HG02610 (cell line): ENCODE measurements around the gene MICAL2.

ENCODE experiments used
- ATAC-seq: cut with Tn5 transposase; IDR thresholded peaks from one replicate; pipeline ENCODE4 v1.9.1; 2021; ENCODE audit warnings: mild to moderate bottlenecking, moderate library complexity; ENCODE audit not compliant: unreplicated experiment

The MICAL2 gene

DNA sequence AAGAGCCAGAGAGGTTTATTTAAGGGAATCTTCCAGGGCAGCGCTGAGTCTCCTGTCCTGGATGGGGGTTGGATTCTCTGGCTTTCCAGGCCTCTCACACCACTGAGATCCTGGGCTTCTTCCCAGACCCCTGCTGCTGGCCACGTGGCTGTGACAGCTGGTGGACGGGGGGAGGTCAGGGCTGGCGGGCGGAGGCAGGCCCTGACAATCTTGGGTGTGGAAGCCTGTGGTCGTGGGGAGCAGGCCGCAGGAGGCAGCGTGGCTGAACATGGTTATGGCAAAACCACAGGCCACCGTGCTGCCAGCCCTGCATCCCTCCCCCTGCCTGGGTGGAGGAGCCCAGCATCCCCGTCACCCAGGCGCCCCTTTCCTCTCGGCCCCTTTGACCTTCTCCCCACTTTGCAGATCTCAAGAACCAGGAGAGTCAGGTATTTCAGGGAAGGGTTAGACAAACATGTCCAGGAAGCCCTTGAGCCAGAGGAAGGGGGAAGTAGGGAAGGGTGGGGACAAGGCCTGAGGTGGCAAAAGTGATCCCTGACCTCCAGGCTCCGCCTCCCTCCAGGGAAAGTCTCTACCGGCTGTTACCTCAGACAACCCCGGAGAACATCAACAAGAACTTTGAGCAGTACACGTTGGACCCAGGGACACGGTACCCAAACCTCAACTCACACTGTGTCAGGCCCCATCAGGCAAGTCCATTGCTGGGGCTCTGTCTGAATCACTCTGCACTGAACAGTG lies 111.8 kb downstream of the MICAL2 start:
- ATAC-seq: no peak

GRCh38 chr11:12223771-12224536 lies 113.6 kb downstream of the MICAL2 start:
- no peak for ATAC-seq

DNA sequence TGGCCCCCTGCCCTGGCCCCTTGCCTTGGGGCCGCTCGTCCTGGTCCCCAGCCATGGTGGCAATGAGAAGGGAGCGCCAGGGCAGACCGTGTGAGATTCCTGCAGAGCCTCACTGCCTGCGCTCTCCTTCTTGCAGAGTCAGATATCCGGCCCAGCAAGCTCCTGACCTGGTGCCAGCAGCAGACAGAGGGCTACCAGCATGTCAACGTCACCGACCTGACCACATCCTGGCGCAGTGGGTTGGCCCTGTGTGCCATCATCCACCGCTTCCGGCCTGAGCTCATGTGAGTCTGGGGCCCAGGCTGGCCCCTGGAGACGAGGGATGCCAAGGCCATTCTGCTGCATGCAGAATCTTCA lies 114.1 kb downstream of the MICAL2 start:
- ATAC-seq: peak; percentile 96

GRCh38 chr11:12225046-12225739 lies 114.8 kb downstream of the MICAL2 start:
- ATAC-seq: no peak

DNA sequence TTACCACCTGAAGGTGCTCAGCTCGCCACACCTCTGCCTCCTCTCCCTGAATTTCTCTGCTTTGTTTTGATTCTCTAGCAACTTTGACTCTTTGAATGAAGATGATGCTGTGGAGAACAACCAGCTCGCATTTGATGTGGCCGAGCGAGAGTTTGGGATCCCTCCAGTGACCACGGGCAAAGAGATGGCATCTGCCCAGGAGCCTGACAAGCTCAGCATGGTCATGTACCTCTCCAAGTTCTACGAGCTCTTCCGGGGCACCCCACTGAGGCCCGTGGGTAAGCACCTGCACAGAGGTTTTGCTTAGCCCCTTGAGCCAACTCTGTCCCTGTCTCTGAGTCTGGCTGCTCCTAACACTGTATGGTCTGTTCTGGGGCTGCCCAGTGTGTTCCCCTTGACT lies 115.7 kb downstream of the MICAL2 start:
- no peak for ATAC-seq

- no peak for ATAC-seq
Observed at GRCh38 chr11:12229450-12230229, 119.2 kb downstream of the MICAL2 start.

DNA sequence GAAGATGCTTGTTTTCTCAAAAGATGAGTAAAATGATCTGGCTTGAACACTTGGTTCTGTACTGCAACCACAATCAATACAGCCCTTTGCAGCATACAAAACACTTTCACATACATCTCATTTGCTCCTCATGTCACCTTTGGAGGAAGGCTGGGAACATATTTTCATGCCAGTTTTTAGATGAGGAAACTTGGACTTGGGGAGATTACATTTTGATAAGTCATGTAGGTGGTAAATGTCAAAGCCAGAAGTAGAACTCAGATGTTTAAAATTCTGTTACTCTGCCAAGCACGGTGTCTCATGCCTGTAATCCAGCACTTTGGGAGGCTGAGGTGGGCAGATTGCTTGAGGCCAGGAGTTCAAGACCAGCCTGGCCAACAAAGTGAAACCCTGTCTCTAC lies 121.8 kb downstream of the MICAL2 start:
- ATAC-seq: no peak

- no peak for ATAC-seq
Observed at GRCh38 chr11:12232817-12233601, 122.6 kb downstream of the MICAL2 start.

DNA sequence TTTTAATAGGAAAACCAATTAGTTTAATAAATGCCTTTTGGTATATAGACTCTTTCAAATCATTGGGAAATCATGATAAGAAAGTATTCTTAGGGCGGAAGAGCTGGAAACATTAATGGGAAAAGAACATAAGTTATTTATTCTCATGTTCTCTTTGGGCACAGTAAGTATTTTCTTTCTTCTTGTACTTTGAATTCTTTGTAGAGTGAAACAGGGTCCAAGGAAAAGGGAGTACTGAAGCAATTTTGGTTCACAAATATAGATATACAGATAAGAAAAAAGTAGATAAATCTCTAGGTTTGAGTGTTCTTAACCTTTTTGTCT lies 123.2 kb downstream of the MICAL2 start:
- no peak for ATAC-seq

DNA sequence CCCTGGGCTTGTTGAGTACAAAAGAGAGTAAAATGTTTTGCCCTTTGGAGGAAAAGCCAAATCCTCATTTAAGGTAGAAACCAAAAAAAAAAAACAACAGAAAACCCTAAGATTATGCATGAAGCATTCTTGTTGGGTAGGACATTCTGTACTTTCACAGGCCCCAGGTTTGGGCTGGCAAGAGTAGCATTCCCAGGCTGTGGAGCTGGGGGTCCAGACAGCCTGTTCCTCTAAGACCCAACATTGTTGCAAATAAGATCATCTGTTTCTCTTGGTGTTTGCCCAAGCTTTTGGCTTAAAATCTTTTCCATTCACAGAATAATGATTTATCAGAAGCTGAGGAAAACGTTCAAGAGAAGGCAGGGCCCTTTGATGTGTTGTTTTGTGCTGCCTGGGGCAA lies 123.8 kb downstream of the MICAL2 start:
- no peak for ATAC-seq

- no peak for ATAC-seq
Observed at GRCh38 chr11:12235080-12235479, 124.7 kb downstream of the MICAL2 start.

DNA sequence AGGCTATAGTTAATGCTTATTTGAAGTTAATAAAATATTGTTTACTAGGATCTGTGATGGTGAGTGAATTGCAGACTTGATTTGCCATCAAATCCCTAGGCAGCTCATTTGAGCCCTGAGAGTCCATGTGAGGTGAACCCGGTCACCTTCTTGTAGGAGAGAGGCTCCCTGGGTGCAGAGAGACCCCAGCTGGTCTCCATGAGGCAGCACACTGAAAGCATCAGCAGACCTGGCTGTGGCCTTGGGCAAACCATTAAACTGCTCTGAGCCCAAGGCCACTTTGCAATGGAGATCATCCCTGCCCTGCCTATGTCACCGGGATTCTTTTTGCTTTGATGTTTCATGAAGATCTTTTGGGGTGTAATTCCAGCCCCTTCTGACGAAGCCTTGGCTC lies 125.2 kb downstream of the MICAL2 start:
- ATAC-seq: no peak

DNA sequence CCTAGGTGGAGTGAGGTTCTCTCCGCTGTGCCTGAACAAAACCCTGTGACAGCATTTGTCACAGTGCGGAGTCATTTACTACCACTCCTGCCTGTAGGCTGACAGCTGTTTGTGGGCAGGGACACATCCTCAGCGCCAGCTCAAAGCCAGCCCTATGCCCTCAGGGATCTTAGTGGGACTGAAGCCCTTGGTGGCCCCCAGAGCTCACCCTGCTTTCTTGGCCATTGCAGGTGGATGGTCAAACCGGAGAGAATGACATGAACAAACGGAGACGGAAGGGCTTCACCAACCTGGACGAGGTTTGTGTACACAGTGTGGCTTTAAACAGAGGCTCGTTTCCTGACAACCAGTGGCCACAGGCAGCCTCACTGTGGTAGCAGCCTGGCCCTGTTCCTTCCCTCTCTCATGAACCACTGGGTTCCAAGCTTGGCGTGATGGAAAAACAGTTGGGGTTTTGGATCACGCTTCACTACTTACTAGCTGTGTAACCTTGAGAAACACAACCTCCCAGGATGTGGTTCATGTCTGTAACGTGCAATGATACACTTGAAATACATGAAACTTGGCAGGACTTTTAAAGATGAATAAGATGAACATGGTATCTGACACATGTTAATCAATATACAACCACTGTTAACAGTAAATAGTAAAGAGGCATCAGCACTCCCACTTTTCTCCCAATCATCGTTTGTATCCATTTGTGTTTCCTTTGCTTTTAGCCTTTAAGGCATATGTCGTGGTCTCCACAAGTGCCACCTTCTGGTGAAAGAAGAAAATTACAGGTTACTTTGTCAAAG lies 125.8 kb downstream of the MICAL2 start:
- peak; percentile 70 for ATAC-seq

DNA sequence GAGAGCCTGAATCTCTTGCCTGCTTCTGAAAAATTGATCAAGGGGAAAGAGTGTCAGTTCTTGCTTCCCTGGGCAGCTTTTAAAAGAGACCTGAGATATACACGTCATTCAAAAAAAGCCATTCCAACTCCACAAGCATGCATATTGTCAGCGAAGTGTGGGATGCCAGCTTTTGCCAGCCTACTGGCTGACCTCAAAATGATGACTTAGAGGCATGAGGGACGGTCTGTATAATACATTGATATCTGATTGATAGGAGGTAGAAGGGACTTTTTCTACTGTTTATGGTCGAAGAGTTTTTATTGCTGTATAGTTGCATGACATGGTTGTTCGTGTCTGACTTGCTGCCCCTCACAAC lies 126.3 kb downstream of the MICAL2 start:
- ATAC-seq: no peak

- ATAC-seq: no peak
Observed at GRCh38 chr11:12237381-12237784, 127.0 kb downstream of the MICAL2 start.

DNA sequence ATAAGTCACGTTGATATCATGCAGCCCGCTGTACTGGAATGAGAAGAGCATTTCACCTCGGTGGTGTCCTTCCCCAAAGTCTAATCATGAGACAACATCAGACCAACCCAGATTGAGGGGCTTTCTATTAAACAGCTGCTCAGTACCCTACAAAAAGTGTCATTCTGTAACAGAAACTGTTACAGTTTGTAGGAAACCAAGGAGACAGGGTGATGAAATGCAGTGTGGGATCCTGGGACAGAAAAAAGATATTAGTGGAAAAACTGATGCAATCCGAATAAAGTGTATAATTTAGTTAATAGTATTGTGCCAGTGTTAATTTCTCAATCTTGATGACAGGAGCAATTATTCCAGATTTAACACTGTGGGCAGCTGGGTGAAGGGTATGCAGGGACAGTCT lies 128.0 kb downstream of the MICAL2 start:
- ATAC-seq: no peak

- no peak for ATAC-seq
Observed at GRCh38 chr11:12239396-12239795, 129.0 kb downstream of the MICAL2 start.

DNA sequence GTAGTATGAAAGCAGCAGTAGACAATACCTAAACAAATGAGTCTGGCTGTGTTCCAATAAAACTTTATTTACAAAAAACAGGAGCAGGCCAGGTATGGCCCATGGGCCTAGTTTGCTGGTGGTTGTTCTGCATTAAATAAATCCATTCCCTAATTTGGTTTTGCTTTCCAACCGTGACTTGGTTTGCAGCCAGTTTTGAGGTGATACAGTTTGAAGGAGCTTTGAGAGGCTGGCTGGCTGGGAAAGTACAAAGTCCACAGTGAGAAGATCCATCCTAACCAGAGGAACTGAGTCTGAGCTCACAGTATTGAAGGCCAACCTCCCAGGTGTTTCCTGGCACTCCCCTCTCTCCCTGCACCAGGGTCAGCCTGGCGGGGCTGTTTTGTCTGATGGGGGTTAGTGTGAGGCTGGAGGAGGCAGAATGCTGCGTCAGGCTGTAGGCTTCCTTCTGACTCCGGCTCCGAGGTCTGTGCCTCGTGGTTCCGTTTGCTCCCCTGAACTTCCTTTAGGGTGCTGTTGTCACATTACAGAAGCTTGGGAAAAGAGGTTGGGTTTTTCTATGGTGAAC lies 129.5 kb downstream of the MICAL2 start:
- ATAC-seq: no peak

GRCh38 chr11:12240677-12241076 lies 130.3 kb downstream of the MICAL2 start:
- ATAC-seq: no peak

GRCh38 chr11:12241401-12241800 lies 131.0 kb downstream of the MICAL2 start:
- no peak for ATAC-seq
